Tibial nerve (tissue), 4 donors: ENCODE data around the gene PLEKHG5. TPM values are rescaled to one million over a fixed set of nuclear protein-coding genes. Genes with fewer than 3 reads are reported as not detected.

Experiments
- DNase-seq, 2 donors: peaks; one replicate each; pipeline ENCODE4 v3.0.0-alpha.2; 2019; ENCODE audit warnings: low spot score in 2 of 2
- H3K27ac ChIP-seq, 4 donors: fragments of 200-600 bp; sonication (generic) in 3 of 4; one replicate each; pipeline ENCODE4 v1.5.1; 2017 to 2019; ENCODE audit warnings: mild to moderate bottlenecking in 1 of 4
- H3K27me3 ChIP-seq, 2 donors: fragments of 200-600 bp; sonication (generic) in 1 of 2; one replicate each; pipeline versions ENCODE4 v1.5.1 to v1.6.0; 2017 to 2019
- H3K36me3 ChIP-seq, 3 donors: fragments of 200-600 bp; sonication (generic); one replicate each; pipeline ENCODE4 v1.5.1; 2018 to 2019
- H3K4me1 ChIP-seq, 4 donors: fragments of 200-600 bp; sonication (generic) in 3 of 4; one replicate each; pipeline ENCODE4 v1.5.1; 2017 to 2019
- H3K4me3 ChIP-seq, 4 donors: fragments of 200-600 bp; sonication (generic) in 3 of 4; one replicate each; pipeline ENCODE4 v1.5.1; 2017 to 2019; ENCODE audit warnings: mild to moderate bottlenecking in 1 of 4, moderate library complexity in 1 of 4
- H3K9me3 ChIP-seq, 4 donors: fragments of 200-600 bp; sonication (generic) in 3 of 4; one replicate each; pipeline ENCODE4 v1.5.1; 2017 to 2019
- EP300 ChIP-seq, 2 donors: sonication (generic); formaldehyde crosslinking; IDR thresholded peaks; one replicate each; pipeline ENCODE4 v1.6.1; 2017; ENCODE audit warnings: antibody characterized with exemption in 2 of 2, mild to moderate bottlenecking in 1 of 2
- POLR2A ChIP-seq, 2 donors: fragments of 450-650 bp; IDR thresholded peaks; one replicate each; pipeline ENCODE4 v1.6.1; 2017; ENCODE audit warnings: antibody characterized with exemption in 2 of 2, mild to moderate bottlenecking in 2 of 2, moderate library complexity in 2 of 2
- WGBS, 2 donors: methylation state at CpG; one replicate each; pipeline ENCODE4 v1.1.5; 2018; 5-methylcytosine and 5-hydroxymethylcytosine counted together
- total RNA-seq, 4 donors: library from RNA; depleted of rRNA; stranded (reverse); fragments of >200 nt; gene quantifications; one replicate each; pipeline ENCODE4 v1.1.0, GENCODE V29; 2016
- TF ChIP-seq, protein P1 (sequence below), 5 experiments: fragments of 200-600 bp in 3 of 5; fragments of 450-650 bp in 2 of 5; sonication (generic) in 3 of 5; IDR thresholded peaks; one replicate each; pipeline ENCODE4 v1.5.1; 2016 to 2019; ENCODE audit warnings: antibody characterized with exemption in 5 of 5, mild to moderate bottlenecking in 3 of 5, moderate library complexity in 2 of 5

The PLEKHG5 gene
- total RNA-seq, 4 donors from 2014 or later: 25.6 to 40.8 (median 30.8) TPM

DNA sequence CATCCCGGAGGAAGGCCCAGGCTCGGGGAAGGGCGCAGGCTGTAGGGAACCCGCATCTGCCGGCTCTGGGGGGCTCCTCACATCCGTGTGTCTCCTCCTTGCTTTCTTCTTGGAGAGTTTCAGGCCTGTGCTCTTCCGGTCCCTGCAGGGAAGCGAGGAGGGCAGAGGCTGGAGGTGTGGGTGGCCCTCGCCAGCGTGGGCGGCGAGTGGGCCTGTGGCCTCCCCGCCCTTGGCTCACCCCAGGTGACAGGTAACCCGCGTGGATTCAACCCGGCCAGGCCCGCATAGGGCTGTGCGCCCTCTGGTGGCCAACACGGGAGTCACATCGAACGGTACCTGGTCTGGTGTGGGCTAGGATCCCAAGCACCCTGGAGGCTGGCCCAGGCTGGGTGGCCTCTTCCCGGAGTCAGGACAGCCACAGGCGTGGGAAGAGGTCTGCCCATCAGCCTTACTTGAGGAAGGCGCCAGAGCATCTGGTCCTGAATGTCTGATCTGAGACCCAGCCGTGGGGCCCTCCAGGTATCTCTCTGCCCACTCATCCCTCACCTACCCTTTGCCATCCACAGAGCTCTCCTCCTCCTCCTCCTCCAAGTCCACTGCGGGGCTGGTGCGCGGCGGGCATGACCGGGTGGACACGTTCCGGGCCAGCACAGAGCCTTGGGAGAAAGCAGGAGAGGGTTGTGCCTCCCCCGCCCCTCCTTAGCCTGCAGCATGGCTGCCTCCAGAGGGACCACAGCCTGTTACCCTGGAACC is 15.9 kb downstream of the PLEKHG5 start:
- H3K4me1 ChIP-seq: peaks cover 0 to 5% (median 0%) of the 10 kb centered on the region in 4 donors
- H3K9me3 ChIP-seq: no peaks in the 10 kb centered on the region
- H3K4me3 ChIP-seq: no peak overlapping the region
- TF ChIP-seq, protein P1, sequence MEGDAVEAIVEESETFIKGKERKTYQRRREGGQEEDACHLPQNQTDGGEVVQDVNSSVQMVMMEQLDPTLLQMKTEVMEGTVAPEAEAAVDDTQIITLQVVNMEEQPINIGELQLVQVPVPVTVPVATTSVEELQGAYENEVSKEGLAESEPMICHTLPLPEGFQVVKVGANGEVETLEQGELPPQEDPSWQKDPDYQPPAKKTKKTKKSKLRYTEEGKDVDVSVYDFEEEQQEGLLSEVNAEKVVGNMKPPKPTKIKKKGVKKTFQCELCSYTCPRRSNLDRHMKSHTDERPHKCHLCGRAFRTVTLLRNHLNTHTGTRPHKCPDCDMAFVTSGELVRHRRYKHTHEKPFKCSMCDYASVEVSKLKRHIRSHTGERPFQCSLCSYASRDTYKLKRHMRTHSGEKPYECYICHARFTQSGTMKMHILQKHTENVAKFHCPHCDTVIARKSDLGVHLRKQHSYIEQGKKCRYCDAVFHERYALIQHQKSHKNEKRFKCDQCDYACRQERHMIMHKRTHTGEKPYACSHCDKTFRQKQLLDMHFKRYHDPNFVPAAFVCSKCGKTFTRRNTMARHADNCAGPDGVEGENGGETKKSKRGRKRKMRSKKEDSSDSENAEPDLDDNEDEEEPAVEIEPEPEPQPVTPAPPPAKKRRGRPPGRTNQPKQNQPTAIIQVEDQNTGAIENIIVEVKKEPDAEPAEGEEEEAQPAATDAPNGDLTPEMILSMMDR (IDR thresholded peaks at IDR 0.05): peak; percentile 88 to 92 (median 89)
- TF ChIP-seq POLR2A (IDR thresholded peaks at IDR 0.05): no peak
- peak in 1 of 2 donors; percentile 46 for DNase-seq
- WGBS, 2 donors: 32 to 35% methylated on average over 27 to 31 of the region's 33 CpGs
- no peak overlapping the region for H3K27ac ChIP-seq
- no peaks in the 10 kb centered on the region for H3K27me3 ChIP-seq
- H3K36me3 ChIP-seq: peaks cover 0 to 52% (median 0%) of the 10 kb centered on the region in 3 donors

DNA sequence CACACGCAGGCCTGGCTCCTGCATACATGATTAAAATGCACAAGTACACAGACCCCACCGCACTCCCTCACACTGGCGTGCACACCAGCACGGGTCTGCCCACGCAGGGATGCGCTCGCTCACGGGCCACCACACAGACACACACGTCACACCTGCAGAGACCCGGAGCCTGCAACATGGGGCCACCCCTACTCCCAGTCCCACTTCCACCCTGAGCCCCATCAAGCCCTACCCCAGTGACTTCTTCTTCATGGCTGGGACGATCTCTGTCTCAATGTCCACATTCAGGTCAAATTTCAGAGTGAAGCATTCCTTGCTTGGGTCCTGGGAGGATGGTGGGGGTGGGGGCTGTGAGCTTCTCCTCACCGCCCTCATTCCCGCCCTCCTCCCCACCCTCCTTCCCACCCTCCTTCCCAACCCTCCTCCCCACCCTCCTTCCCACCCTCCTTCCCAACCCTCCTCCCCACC is 16.6 kb downstream of the PLEKHG5 start:
- WGBS, 2 donors: 76 to 87% methylated on average over 12 to 13 of the region's 13 CpGs
- Histone ChIP-seq H3K36me3 (peaks cover 0 to 59% (median 0%) of the 10 kb centered on the region in 3 donors), H3K4me3 (no peak overlapping the region), H3K27ac (no peak overlapping the region), H3K27me3 (no peaks in the 10 kb centered on the region), H3K4me1 (peaks cover 0 to 5% (median 0%) of the 10 kb centered on the region in 4 donors), H3K9me3 (no peaks in the 10 kb centered on the region)
- TF ChIP-seq EP300 (IDR thresholded peaks at IDR 0.05): no peak
- TF ChIP-seq, protein P1 (IDR thresholded peaks at IDR 0.05): no peak
- TF ChIP-seq POLR2A (IDR thresholded peaks at IDR 0.05): no peak
- DNase-seq: no peak

DNA sequence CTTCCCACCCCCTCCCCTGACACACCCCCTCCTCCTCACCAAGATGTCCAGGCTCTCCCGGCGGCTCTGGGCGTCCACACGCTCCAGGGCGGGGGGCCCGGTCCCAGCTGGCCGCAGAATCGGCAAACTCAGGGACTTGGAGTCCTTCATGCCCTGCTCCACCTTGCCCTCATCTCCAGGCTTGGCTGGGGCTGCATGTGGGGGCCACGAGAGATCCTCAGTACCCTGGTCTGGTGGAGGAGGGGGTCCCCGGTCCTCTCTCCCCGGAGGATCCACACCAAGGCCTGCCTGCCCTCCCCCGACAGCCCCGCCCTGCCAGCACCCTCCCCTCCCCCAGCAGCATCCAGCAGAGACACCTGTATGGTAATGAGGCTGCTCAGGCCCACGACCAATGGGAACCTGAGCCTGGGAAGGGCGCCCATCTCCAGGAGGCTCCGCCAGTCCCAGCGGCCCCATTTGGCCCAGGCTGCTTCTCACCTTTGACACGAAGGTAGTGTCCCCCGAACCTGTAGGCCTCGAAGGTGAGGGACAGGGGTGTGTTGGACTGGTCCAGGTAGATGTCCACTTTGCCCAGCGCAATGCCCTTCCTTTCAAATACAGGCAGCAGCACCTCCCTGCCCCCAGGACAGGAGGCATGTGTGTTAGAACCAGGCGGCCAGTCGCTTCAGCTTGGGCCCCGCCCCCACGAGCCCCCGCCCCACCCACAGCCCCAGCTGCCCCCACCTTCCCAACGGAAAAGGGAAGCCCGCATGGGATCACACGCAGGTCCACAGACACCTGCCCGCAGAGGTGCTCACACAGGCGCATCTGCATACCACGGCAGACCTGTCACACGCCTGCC is 17.3 kb downstream of the PLEKHG5 start:
- 72 to 86% methylated on average over 9 to 14 of the region's 33 CpGs for WGBS, 2 donors
- Histone ChIP-seq H3K9me3 (no peaks in the 10 kb centered on the region), H3K4me3 (no peak overlapping the region), H3K27me3 (no peaks in the 10 kb centered on the region), H3K4me1 (peaks cover 0 to 5% (median 0%) of the 10 kb centered on the region in 4 donors), H3K27ac (no peak overlapping the region), H3K36me3 (peaks cover 0 to 65% (median 0%) of the 10 kb centered on the region in 3 donors)
- DNase-seq: no peak
- TF ChIP-seq, protein P1 (IDR thresholded peaks at IDR 0.05): no peak
- no peak for TF ChIP-seq POLR2A (IDR thresholded peaks at IDR 0.05)
- no peak for TF ChIP-seq EP300 (IDR thresholded peaks at IDR 0.05)

DNA sequence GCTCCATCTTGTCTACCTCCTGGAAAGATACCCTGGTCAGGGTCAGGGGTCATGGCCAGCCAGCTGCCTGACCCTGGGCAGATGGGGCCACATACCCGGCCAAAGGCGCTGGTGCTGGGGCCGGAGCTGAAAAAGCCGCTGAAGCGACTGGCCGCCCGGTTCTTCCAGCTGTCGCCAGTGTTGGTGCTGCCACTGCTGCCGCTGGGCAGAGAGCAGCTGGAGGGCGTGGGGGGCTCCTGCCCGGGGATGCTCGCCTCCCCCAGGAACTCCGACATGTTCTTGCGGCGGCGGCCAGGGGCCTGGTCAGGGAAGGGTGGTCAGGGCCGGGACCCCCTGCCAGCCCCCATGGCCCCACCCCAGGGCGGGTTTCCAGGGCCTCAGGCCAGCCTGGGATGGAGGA is 18.3 kb downstream of the PLEKHG5 start:
- Histone ChIP-seq H3K4me3 (no peak overlapping the region), H3K27me3 (no peaks in the 10 kb centered on the region), H3K9me3 (no peaks in the 10 kb centered on the region), H3K4me1 (peaks cover 0 to 5% (median 0%) of the 10 kb centered on the region in 4 donors), H3K36me3 (peaks cover 0 to 76% (median 0%) of the 10 kb centered on the region in 3 donors), H3K27ac (no peak overlapping the region)
- WGBS, 2 donors: 90 to 100% methylated on average over 7 to 17 of the region's 18 CpGs
- TF ChIP-seq EP300 (IDR thresholded peaks at IDR 0.05) (no peak), POLR2A (IDR thresholded peaks at IDR 0.05) (no peak)
- TF ChIP-seq, protein P1 (IDR thresholded peaks at IDR 0.05): no peak
- DNase-seq: no peak
